Mesothelial cell of epicardium (in vitro differentiated cells): ENCODE data around the gene RC3H1. TPM values are rescaled to one million over a fixed set of nuclear protein-coding genes. Genes with fewer than 3 reads are reported as not detected.
"Not testable (repeated sequence)": the region's sequence is repeated elsewhere in the genome, so short reads cannot be mapped to it uniquely, and the experiment has no call there.

Experiments used
- DNase-seq, 2 experiments: peaks; one replicate each; pipeline ENCODE4 v3.0.0; 2021; ENCODE audit warnings: low spot score in 2 of 2; ENCODE audit not compliant: unreplicated experiment in 2 of 2
- H3K27ac Mint-ChIP-seq: 2 replicates; pipeline ENCODE4 v1.8.0; 2021; ENCODE audit warnings: mixed read lengths
- H3K27me3 Mint-ChIP-seq: 2 replicates; pipeline ENCODE4 v1.8.0; 2021; ENCODE audit warnings: low read depth, mixed read lengths
- H3K36me3 Mint-ChIP-seq: 2 replicates; pipeline ENCODE4 v1.8.0; 2021; ENCODE audit warnings: mixed read lengths
- H3K4me1 Mint-ChIP-seq: 2 replicates; pipeline ENCODE4 v1.8.0; 2021; ENCODE audit warnings: mixed read lengths
- H3K4me3 Mint-ChIP-seq: 2 replicates; pipeline ENCODE4 v1.8.0; 2021; ENCODE audit warnings: mild to moderate bottlenecking, moderate library complexity, mixed read lengths
- H3K9me3 Mint-ChIP-seq: 2 replicates; pipeline ENCODE4 v1.8.0; 2021; ENCODE audit warnings: mixed read lengths
- total RNA-seq: library from RNA; stranded (reverse); gene quantifications from 3 replicates; pipeline ENCODE4 v1.2.1, GENCODE V29; 2021
- TF ChIP-seq, protein P1 (sequence below): fragments of 200-600 bp; sonication (generic); IDR thresholded peaks from one replicate; pipeline ENCODE4 v1.5.0; 2021; ENCODE audit warnings: antibody characterized with exemption; ENCODE audit not compliant: unreplicated experiment

RC3H1 gene
- total RNA-seq, 1 donor from 2014 or later, result 52.0 TPM

DNA sequence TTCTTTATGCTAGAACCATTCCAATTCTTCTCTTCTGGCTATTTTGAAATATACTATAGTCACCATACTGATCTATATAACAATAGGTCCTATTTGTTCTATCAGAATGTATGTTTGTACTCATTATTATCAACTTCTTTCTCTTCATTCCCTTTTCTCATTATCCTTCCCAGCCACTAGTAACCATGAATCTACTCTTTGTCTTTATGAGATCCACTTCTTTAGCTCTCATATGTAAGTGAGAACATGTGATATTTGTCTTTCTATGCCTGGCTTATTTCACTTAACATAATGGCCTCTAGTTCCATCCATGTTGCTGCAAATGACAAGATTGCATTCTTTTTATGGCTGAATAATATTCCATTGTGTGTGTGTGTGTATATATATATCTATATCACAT lies 31.7 kb upstream of the RC3H1 start:
- TF ChIP-seq, protein P1, sequence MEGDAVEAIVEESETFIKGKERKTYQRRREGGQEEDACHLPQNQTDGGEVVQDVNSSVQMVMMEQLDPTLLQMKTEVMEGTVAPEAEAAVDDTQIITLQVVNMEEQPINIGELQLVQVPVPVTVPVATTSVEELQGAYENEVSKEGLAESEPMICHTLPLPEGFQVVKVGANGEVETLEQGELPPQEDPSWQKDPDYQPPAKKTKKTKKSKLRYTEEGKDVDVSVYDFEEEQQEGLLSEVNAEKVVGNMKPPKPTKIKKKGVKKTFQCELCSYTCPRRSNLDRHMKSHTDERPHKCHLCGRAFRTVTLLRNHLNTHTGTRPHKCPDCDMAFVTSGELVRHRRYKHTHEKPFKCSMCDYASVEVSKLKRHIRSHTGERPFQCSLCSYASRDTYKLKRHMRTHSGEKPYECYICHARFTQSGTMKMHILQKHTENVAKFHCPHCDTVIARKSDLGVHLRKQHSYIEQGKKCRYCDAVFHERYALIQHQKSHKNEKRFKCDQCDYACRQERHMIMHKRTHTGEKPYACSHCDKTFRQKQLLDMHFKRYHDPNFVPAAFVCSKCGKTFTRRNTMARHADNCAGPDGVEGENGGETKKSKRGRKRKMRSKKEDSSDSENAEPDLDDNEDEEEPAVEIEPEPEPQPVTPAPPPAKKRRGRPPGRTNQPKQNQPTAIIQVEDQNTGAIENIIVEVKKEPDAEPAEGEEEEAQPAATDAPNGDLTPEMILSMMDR, result no peak
- no peaks in the 10 kb centered on the region for H3K36me3 Mint-ChIP-seq
- no peak overlapping the region for H3K27ac Mint-ChIP-seq
- H3K27me3 Mint-ChIP-seq, result no peaks in the 10 kb centered on the region
- H3K4me1 Mint-ChIP-seq, result no peaks in the 10 kb centered on the region
- DNase-seq, result no peak
- no peak overlapping the region for H3K4me3 Mint-ChIP-seq
- no peaks in the 10 kb centered on the region for H3K9me3 Mint-ChIP-seq

DNA sequence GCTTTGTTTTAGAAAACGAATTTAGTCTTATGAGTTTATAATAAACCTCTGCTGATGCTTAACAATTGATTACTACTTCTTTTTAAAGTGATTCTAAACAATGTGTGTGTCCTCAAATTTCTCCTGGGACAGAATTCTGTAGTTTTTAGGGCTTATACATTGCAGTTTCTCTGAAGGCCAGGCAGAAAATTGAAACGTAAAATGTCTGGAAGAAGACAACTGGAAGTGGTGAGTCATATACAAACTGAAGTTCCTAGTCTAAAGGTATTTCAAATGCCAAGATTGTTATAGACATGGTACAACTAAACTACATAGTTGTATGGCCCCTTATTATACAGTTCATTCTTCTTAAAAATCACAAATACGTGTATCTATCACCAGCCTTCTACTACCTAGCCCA lies 30.5 kb upstream of the RC3H1 start:
- no peak overlapping the region for H3K27ac Mint-ChIP-seq
- H3K4me3 Mint-ChIP-seq, result no peak overlapping the region
- DNase-seq, result no peak
- no peaks in the 10 kb centered on the region for H3K4me1 Mint-ChIP-seq
- no peaks in the 10 kb centered on the region for H3K27me3 Mint-ChIP-seq
- H3K36me3 Mint-ChIP-seq, result no peaks in the 10 kb centered on the region
- TF ChIP-seq, protein P1, result no peak
- H3K9me3 Mint-ChIP-seq, result no peaks in the 10 kb centered on the region

DNA sequence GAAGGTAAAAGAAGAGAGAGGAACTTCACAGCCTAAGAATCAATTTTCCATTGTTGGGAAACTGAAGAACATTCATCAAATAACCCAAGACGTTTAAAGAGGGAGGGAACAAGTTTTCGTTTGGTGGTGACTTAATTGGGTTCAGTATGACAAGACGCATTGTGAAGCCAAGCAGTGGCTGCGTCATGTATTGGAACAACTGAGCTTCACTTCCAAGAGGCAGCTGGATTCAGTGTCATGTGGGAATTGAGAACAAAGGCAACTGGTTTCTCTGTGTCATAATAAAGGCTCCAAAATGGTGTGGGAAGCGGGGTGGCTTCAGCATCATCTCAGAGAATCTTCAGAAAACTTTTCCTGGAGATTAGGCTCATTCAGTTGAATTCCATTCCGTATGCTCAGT lies 29.8 kb upstream of the RC3H1 start:
- no peak overlapping the region for H3K4me3 Mint-ChIP-seq
- H3K27me3 Mint-ChIP-seq, result no peaks in the 10 kb centered on the region
- H3K27ac Mint-ChIP-seq, result no peak overlapping the region
- no peaks in the 10 kb centered on the region for H3K9me3 Mint-ChIP-seq
- TF ChIP-seq, protein P1, result no peak
- H3K4me1 Mint-ChIP-seq, result no peaks in the 10 kb centered on the region
- no peaks in the 10 kb centered on the region for H3K36me3 Mint-ChIP-seq
- DNase-seq, result no peak

DNA sequence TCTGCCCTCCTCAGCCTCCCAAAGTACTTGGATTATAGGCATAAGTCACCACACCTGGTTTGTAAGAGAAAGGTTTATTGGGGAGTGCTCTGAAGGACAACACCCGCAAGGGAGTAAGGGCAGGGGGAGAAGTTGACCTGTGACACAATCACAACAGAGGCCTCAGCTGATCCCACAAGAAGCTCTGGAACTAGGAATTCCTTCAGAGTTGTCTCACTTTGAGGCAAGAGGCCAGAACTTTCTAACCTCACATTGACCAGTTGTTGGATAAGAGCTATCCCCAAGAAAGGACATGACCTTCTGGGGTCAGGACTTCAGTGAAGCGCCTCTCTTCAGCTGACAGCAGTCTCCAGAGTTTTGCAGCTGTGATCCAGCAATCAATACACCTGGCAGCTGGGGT lies 27.4 kb upstream of the RC3H1 start:
- no peak for DNase-seq
- Mint-ChIP-seq H3K9me3 (no peaks in the 10 kb centered on the region), H3K27ac (no peak overlapping the region), H3K4me1 (no peaks in the 10 kb centered on the region), H3K4me3 (no peak overlapping the region), H3K36me3 (no peaks in the 10 kb centered on the region), H3K27me3 (no peaks in the 10 kb centered on the region)
- TF ChIP-seq, protein P1, result no peak

DNA sequence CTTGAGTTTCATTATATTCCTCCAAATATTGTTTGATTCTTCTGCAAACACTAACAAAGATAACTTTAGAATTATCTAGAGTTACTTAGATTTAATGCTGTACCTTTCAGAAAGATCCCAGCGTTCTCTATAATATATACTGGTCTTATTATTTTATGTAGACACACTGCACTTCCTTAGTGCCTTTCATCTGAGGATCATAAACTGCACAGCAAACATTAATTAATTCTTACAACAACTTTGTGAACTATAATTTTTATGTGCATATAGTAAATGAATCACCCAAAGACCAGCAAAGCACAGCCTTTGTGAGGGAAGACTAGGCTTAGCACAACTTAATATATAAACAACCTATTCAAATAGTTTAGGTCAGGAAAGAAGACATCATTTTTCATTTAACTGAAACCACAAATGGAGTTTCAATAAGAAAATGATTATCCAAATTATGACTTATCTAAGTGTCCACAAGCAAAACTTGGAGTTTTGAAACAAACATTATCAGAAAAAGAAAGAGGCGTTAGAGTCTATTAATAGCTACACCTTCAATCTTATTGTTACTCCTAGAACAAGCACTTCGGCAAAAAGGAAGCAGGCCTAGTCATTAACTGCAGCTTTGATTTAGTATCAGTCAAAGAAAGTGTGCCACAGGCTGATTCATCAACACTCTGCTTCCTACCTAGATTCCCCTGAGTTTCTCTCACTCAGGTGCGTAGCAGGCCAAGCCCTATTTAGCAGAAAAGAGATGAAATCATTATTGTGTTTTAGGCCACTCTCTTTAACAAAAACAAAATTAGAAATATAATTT lies 22.5 kb upstream of the RC3H1 start:
- TF ChIP-seq, protein P1, result no peak
- H3K4me3 Mint-ChIP-seq, result no peak overlapping the region

DNA sequence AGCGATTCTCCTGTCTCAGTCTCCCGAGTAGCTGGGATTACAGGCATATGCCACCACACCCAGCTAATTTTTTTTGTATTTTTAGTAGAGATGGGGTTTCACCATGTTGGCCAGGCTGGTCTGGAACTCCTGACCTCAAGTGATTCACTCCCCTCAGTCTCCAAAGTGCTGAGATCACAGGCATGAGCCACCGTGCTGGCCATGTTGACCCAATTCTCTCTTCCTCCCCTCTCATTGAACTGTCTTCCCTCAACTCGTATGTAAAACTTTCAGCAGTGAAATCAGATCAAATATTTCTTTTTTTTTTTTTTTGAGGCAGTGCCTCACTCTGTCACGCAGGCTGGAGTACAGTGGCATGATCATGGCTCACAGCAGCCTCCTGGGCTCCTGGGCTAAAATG lies 20.4 kb upstream of the RC3H1 start:
- not testable (repeated sequence) for H3K36me3 Mint-ChIP-seq, H3K4me3 Mint-ChIP-seq, H3K27ac Mint-ChIP-seq, H3K4me1 Mint-ChIP-seq, H3K27me3 Mint-ChIP-seq, DNase-seq, H3K9me3 Mint-ChIP-seq

More for the DNA sequence above, 22.5 kb upstream of the RC3H1 start:
- Mint-ChIP-seq H3K36me3 (no peaks in the 10 kb centered on the region), H3K9me3 (no peaks in the 10 kb centered on the region), H3K4me1 (no peaks in the 10 kb centered on the region), H3K27me3 (no peaks in the 10 kb centered on the region), H3K27ac (no peak overlapping the region)
- DNase-seq, result no peak
